Panc1 (cell line): Measurements from ENCODE around the gene FGF22. TPM values are rescaled to one million over a fixed set of nuclear protein-coding genes. Genes with fewer than 3 reads are reported as not detected.

ENCODE experiments used
- ATAC-seq: fragments of 200-7000 bp; cut with Tn5 transposase; 2 replicates; pipeline ENCODE4 v1.9.1; 2020; ENCODE audit warnings: mild to moderate bottlenecking, moderate library complexity
- BruUV-seq: library from RNA; stranded (reverse); fragments of 400-500 nt; replicated peaks from 2 replicates; lab custom pipeline; 2021; lab: Mats Ljungman, UMichigan
- CTCF ChIA-PET: fragments of 300-600 bp; sonication (Branson Sonifier 250); formaldehyde crosslinking; loops from one replicate; lab custom pipeline; 2022; ENCODE audit warnings: antibody characterized with exemption; lab: Charles Lee
- POLR2A ChIA-PET: fragments of 300-600 bp; sonication (Branson Sonifier 250); formaldehyde crosslinking; loops from one replicate; lab custom pipeline; 2022; ENCODE audit warnings: antibody characterized with exemption; lab: Charles Lee
- DNase-seq: peaks from one replicate; pipeline ENCODE4 v3.0.0-alpha.2; 2010; ENCODE audit warnings: low read depth, low spot score
- H3K27ac ChIP-seq: 2 replicates; pipeline ENCODE4 v1.5.1; 2011; ENCODE audit warnings: mild to moderate bottlenecking, low read length, inconsistent platforms
- H3K27me3 ChIP-seq: fragments of 200-500 bp; sonication (Bioruptor generic); 2 replicates; pipeline ENCODE4 v1.6.0; 2014; ENCODE audit warnings: low read length, inconsistent platforms; ENCODE audit not compliant: control insufficient read depth, insufficient read depth
- H3K36me3 ChIP-seq: fragments of 200-500 bp; sonication (Bioruptor generic); 2 replicates; pipeline ENCODE4 v1.5.1; 2014; ENCODE audit warnings: inconsistent platforms, mild to moderate bottlenecking, low read length, moderate library complexity; ENCODE audit not compliant: control insufficient read depth, insufficient read depth
- H3K4me1 ChIP-seq: 2 replicates; pipeline ENCODE4 v1.5.1; 2011; ENCODE audit warnings: inconsistent platforms, mild to moderate bottlenecking, low read length, moderate library complexity; ENCODE audit not compliant: control insufficient read depth, insufficient read depth
- H3K4me3 ChIP-seq, 2 experiments: 2 replicates each; pipeline ENCODE4 v1.5.1; 2011 to 2012; ENCODE audit warnings: low read depth in 2 of 2, low read length in 2 of 2, mild to moderate bottlenecking in 2 of 2, inconsistent platforms in 1 of 2, moderate library complexity in 1 of 2
- H3K9me3 ChIP-seq: fragments of 200-500 bp; sonication (Bioruptor generic); 2 replicates; pipeline ENCODE4 v1.5.1; 2014; ENCODE audit warnings: low read depth, mild to moderate bottlenecking, inconsistent platforms, low read length, moderate library complexity; ENCODE audit not compliant: control insufficient read depth, insufficient read depth
- CTCF ChIP-seq: fragments of 450-650 bp; IDR thresholded peaks from 2 replicates; pipeline ENCODE4 v1.5.1; 2017; ENCODE audit warnings: mild to moderate bottlenecking
- POLR2AphosphoS5 ChIP-seq: IDR thresholded peaks from 2 replicates; pipeline ENCODE4 v1.6.1; 2012; ENCODE audit warnings: mild to moderate bottlenecking, low read depth, low read length, moderate library complexity
- REST ChIP-seq, 2 experiments: IDR thresholded peaks; 2 replicates each; pipeline ENCODE4 v1.6.1; 2011 to 2012; ENCODE audit warnings: low read depth in 2 of 2, control low read depth in 1 of 2, low read length in 1 of 2, mild to moderate bottlenecking in 1 of 2, moderate library complexity in 1 of 2; ENCODE audit not compliant: insufficient read depth in 1 of 2
- SIN3A ChIP-seq: IDR thresholded peaks from 2 replicates; pipeline ENCODE4 v1.6.1; 2012; ENCODE audit warnings: low read depth, mild to moderate bottlenecking, low read length, moderate library complexity, borderline replicate concordance; ENCODE audit not compliant: insufficient read depth
- TCF7L2 ChIP-seq: IDR thresholded peaks from 2 replicates; pipeline ENCODE4 v1.6.1; 2011; ENCODE audit warnings: mild to moderate bottlenecking, low read depth, low read length, inconsistent platforms
- in situ Hi-C: cut with HindIII; loops from 2 replicates; pipeline ENCODE4 v1.10.0; 2016; ENCODE audit warnings: low sequenced_read_pairs, low pct_unique_long_range_greater_than_20kb
- intact Hi-C: fragments of 100-400 bp; cut with micrococcal nuclease; formaldehyde crosslinking; loops from one replicate; pipeline ENCODE4 v1.10.0; 2022; ENCODE audit not compliant: unreplicated experiment
- total RNA-seq: library from RNA; stranded (reverse); gene quantifications from one replicate; pipeline ENCODE4 v1.2.1, GENCODE V29; 2021; ENCODE audit not compliant: unreplicated experiment

Gene FGF22
- total RNA-seq, 1 experiment from 2014 or later = 0.72 TPM

GRCh38 chr19:648904-649801 is 9.5 kb downstream of the FGF22 start:
- TF ChIP-seq TCF7L2 (no peak), POLR2AphosphoS5 (no peak), CTCF (no peak), REST (IDR thresholded peaks at IDR 0.05; ENCODE audit: insufficient read depth in 1 of 2, low read depth in 2 of 2, low read length in 1 of 2) (no peak), SIN3A (no peak)
- ChIA-PET CTCF (no interaction called here), POLR2A (no interaction called here)
- intact Hi-C loops (no loop called here), in situ Hi-C loops (no loop called here)
- Histone ChIP-seq H3K27me3 (no peaks in the 10 kb centered on the region), H3K9me3 (no peaks in the 10 kb centered on the region), H3K4me1 (no peaks in the 10 kb centered on the region), H3K4me3 (no peak overlapping the region), H3K36me3 (no peaks in the 10 kb centered on the region; the same call in none of the 2 replicates), H3K27ac (no peak overlapping the region)
- BruUV-seq = no TSS peak
- no peak for ATAC-seq
- no peak for DNase-seq

GRCh38 chr19:650121-650520 is 10.4 kb downstream of the FGF22 start:
- TF ChIP-seq CTCF = no peak
- no peak for TF ChIP-seq TCF7L2
- no peak for TF ChIP-seq POLR2AphosphoS5
- TF ChIP-seq SIN3A = no peak
- TF ChIP-seq REST (IDR thresholded peaks at IDR 0.05; ENCODE audit: insufficient read depth in 1 of 2, low read depth in 2 of 2, low read length in 1 of 2) = no peak
- CTCF ChIA-PET = interaction anchor here (0.7 kb wide), 1 partner anchor 91 kb away, joined by 5 read pairs; no protein-coding TSS in a partner anchor
- Histone ChIP-seq H3K4me3 (no peak overlapping the region), H3K4me1 (no peaks in the 10 kb centered on the region), H3K27ac (no peak overlapping the region), H3K9me3 (no peaks in the 10 kb centered on the region), H3K27me3 (no peaks in the 10 kb centered on the region), H3K36me3 (no peaks in the 10 kb centered on the region; the same call in none of the 2 replicates)
- DNase-seq = no peak
- no peak for ATAC-seq
- intact Hi-C loops (no loop called here), in situ Hi-C loops (no loop called here)
- POLR2A ChIA-PET = no interaction called here
- no TSS peak for BruUV-seq
